NCI-H1105 treated with DMSO at 0.1 percent for 48 hours (cell line): Measurements from ENCODE around the gene P3H2.
"Not testable (repeated sequence)": the region's sequence is repeated elsewhere in the genome, so short reads cannot be mapped to it uniquely, and the experiment has no call there.

Experiments used
- DNase-seq: peaks from one replicate; lab custom pipeline; 2025; lab: John Stamatoyannopoulos, UW

Gene P3H2

GRCh38 chr3:189982321-189982945 lies 138.3 kb downstream of the P3H2 start:
- DNase-seq, result no peak

- DNase-seq, result no peak
Measured at GRCh38 chr3:189981668-189982067, 139.0 kb downstream of the P3H2 start.

GRCh38 chr3:189978753-189979152 lies 141.9 kb downstream of the P3H2 start:
- no peak for DNase-seq

GRCh38 chr3:189977174-189977573 lies 143.5 kb downstream of the P3H2 start:
- DNase-seq, result no peak

- no peak for DNase-seq
Measured at GRCh38 chr3:189975391-189975990, 145.2 kb downstream of the P3H2 start.

GRCh38 chr3:189974359-189974758 lies 146.3 kb downstream of the P3H2 start:
- no peak for DNase-seq

GRCh38 chr3:189967254-189967865 lies 153.3 kb downstream of the P3H2 start:
- DNase-seq, result peak; percentile 70

GRCh38 chr3:189966843-189967242 lies 153.9 kb downstream of the P3H2 start:
- no peak for DNase-seq

- no peak for DNase-seq
Measured at GRCh38 chr3:189964623-189965332, 155.9 kb downstream of the P3H2 start.

- DNase-seq, result no peak
Measured at GRCh38 chr3:189962466-189962865, 158.2 kb downstream of the P3H2 start.

GRCh38 chr3:189961522-189962161 lies 159.1 kb downstream of the P3H2 start:
- peak; percentile 81 for DNase-seq

GRCh38 chr3:189961086-189961485 lies 159.6 kb downstream of the P3H2 start:
- not testable (repeated sequence) for DNase-seq

GRCh38 chr3:189954733-189955665 lies 165.7 kb downstream of the P3H2 start:
- no peak for DNase-seq

GRCh38 chr3:189953551-189953950 lies 167.1 kb downstream of the P3H2 start:
- no peak for DNase-seq

GRCh38 chr3:189952272-189952671 lies 168.4 kb downstream of the P3H2 start:
- peak; percentile 18 for DNase-seq

- DNase-seq, result no peak
Measured at GRCh38 chr3:189950258-189950657, 170.4 kb downstream of the P3H2 start.

GRCh38 chr3:189949580-189949979 lies 171.1 kb downstream of the P3H2 start:
- no peak for DNase-seq

- no peak for DNase-seq
Measured at GRCh38 chr3:189948724-189949045, 172.0 kb downstream of the P3H2 start.

- peak; percentile 58 for DNase-seq
Measured at GRCh38 chr3:189947948-189948723, 172.6 kb downstream of the P3H2 start.

GRCh38 chr3:189947068-189947467 lies 173.6 kb downstream of the P3H2 start:
- no peak for DNase-seq
